Umbilical cord (tissue), 2 donors: ENCODE measurements around the gene FSTL4. TPM values are rescaled to one million over a fixed set of nuclear protein-coding genes. Genes with fewer than 3 reads are reported as not detected.

ENCODE experiments used
- DNase-seq: peaks from one replicate; pipeline ENCODE4 v3.0.0-alpha.2; 2015; ENCODE audit warnings: low spot score
- total RNA-seq: library from RNA; depleted of rRNA; stranded (reverse); fragments of >200 nt; gene quantifications from one replicate; pipeline ENCODE4 v1.2.3, GENCODE V29; 2014; ENCODE audit warnings: low replicate concordance; ENCODE audit not compliant: insufficient read depth

Gene FSTL4
- total RNA-seq, 1 donor from 2014 or later = 1.4 TPM

GRCh38 chr5:133325864-133326263 is 286.5 kb downstream of the FSTL4 start:
- peak; percentile 12 for DNase-seq

DNA sequence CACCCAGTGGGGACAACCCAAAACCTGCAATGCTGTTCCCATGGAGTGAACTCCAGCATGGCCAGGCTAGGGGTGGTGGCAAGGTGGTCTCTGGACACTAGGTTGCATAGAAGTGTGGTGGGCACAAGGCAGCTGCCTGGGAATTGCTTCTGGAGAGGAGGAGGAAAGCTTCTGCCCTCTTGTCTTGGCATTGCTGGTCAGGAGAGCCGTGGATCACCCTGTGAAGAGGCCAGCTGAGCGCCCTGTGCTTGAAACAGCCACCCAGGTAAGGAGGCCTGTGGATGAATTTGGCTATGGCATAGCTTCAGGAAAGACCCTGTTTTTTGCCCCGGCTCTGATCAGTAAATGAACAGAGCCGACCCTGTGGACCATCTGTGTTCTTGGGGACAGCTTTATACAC is 287.4 kb downstream of the FSTL4 start:
- no peak for DNase-seq

GRCh38 chr5:133323494-133324457 is 288.6 kb downstream of the FSTL4 start:
- no peak for DNase-seq

- no peak for DNase-seq
Measured at GRCh38 chr5:133322743-133323142, 289.6 kb downstream of the FSTL4 start.

- DNase-seq = no peak
Measured at GRCh38 chr5:133321833-133322420, 290.4 kb downstream of the FSTL4 start.

GRCh38 chr5:133321286-133321832 is 291.0 kb downstream of the FSTL4 start:
- no peak for DNase-seq

- no peak for DNase-seq
Measured at GRCh38 chr5:133319905-133320520, 292.3 kb downstream of the FSTL4 start.

- DNase-seq = no peak
Measured at GRCh38 chr5:133319244-133319643, 293.1 kb downstream of the FSTL4 start.

- no peak for DNase-seq
Measured at GRCh38 chr5:133317558-133317957, 294.8 kb downstream of the FSTL4 start.

- no peak for DNase-seq
Measured at GRCh38 chr5:133316346-133317343, 295.7 kb downstream of the FSTL4 start.

- no peak for DNase-seq
Measured at GRCh38 chr5:133314086-133314485, 298.3 kb downstream of the FSTL4 start.

DNA sequence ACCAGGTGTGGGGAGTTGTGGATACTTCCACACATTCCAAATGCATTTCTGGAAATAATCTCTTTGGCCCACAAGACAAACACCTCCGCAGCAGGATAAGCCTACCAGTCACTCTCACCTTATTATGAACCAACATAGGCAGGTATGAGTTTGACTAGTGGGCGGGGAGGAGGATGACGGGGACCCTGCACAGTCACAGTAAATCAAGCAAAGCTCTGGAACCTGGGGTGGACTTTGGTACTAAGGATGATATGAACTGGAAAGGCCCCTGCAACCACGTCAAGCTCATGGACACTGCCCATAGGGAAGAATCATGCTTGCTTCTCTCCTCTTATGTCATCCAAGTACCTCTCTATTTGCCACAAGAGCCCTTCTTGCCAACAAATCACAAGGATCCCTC is 301.2 kb downstream of the FSTL4 start:
- no peak for DNase-seq

DNA sequence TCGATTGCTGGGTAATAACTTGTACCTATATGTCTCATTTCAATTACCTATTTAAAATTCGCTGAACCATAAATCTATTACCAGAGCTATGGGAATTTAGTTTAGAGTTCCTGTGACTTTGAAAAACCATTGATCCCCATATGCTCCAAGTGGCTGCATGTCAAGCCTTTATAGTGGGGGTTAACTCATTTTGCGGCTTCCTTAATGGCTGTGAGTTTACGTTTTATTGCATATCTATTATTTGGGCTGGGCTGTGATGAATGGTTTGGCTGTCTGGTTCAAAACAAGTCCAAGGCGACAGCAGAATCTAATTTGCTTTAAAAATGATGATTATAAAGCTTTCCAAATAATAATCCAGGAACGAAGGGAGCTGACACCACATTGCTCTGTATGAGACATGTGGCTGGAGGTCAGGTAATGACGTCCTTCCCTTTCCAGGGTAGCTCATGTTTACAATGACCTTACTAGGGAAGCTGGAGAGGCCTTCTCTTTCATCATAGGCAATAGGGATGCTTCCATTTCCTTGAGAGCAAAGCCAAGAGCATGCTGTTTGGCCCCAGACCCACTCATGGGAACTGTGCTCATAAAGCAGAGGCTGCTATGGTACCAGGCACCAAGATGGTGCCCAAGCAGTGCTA is 302.2 kb downstream of the FSTL4 start:
- DNase-seq = no peak

DNA sequence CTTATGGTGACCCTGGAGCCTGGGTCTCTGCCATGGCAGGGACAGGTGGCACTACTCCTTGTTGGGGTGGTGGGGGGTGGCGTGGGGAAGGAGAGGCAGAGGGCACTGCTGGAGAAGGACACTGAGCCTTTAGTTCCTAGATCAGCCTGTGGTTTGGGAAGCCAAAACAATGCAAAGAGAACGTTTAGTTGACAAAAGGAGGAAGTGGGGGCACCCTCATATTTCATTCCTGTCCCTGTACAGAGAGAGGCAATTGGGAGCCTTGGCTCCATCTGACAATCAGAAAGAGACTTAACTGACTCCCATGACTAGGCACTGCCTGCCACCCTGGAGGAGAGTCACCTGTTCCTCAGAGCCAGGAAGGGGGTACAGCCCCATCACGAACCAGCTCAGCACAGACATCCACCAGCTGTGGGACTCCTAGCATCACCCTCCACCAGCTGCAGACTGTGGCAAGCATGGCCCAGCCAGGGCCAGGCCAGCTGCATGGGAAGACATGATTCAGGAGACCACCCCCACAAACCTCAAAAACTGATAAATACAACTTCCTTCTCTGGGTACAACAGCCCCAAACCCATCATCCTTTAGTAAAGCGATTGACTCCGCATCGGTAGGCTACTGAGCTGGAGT is 303.1 kb downstream of the FSTL4 start:
- DNase-seq = no peak

GRCh38 chr5:133307275-133307674 is 305.1 kb downstream of the FSTL4 start:
- no peak for DNase-seq

GRCh38 chr5:133304707-133305216 is 307.6 kb downstream of the FSTL4 start:
- DNase-seq = no peak

DNA sequence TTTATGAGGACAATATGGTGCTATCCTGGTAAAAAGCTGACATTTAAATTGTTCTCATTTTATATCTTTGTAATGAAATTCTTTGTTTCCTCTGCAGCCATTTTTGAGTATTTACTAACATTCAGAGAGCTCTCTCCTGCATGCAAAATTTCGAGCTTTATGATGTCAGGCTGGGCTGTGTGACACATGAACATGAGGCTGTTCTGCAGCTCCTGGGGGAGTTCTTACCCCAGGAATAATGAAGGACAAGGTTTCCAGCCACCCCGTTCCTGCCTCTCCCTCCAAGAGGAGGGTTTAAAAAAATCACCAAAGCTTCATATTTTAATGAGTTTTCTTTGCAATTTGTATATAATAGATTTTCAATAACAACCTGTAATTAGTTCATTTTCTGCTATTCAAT is 308.2 kb downstream of the FSTL4 start:
- DNase-seq = no peak

GRCh38 chr5:133303298-133303697 is 309.0 kb downstream of the FSTL4 start:
- DNase-seq = no peak

- DNase-seq = no peak
Measured at GRCh38 chr5:133299728-133300127, 312.6 kb downstream of the FSTL4 start.

GRCh38 chr5:133299021-133299420 is 313.3 kb downstream of the FSTL4 start:
- no peak for DNase-seq
